ENCODE measurements around the gene RRP1. TPM values are rescaled to one million over a fixed set of nuclear protein-coding genes. Genes with fewer than 3 reads are reported as not detected.
A peak's percentile ranks its signal among the peaks of the same experiment; 100 is the strongest.

Gene RRP1
- total RNA-seq, 1 experiment from 2014 or later: 76.7 TPM

DNA sequence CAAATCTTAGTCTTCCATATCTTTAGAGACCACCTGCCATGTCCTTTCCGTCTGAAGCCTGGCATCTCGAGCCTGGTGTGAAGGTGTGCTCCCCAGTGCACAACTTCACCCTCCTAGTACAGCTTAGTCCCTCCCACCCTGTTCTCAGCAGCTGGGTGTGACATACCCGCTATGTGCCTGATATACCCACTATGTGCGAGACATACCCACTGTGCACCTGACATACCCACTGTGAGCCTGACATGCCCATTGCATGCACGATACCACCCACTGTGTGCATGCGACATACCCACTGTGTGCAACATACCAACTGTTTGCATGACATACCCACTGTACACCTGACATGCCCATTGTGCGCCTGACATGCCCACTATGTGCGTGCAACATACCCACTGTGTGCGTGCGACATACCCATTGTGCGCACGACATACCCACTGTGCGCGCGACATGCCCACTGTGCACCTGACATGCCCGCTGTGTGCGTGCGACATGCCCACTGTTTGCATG, 3.0 kb upstream of the RRP1 start:
- peaks cover 8 to 14% (median 10%) of the 10 kb centered on the region in 3 experiments for H3K36me3 Mint-ChIP-seq (ENCODE audit: insufficient read depth in 1 of 3, low read depth in 3 of 3)
- Histone ChIP-seq H2BK120ac (ENCODE audit: low read depth, low read length, poor library complexity, severe bottlenecking) (no peak overlapping the region), H3K4me1 (ENCODE audit: insufficient read depth, low read length) (no peaks in the 10 kb centered on the region), H3T11ph (ENCODE audit: low read length) (no peak overlapping the region), H2BK20ac (ENCODE audit: low read depth, low read length, poor library complexity, severe bottlenecking) (no peak overlapping the region), H3K4ac (ENCODE audit: low read depth, low read length) (no peak overlapping the region), H2BK5ac (ENCODE audit: insufficient read length, low read length) (no peak overlapping the region), H3K56ac (ENCODE audit: insufficient read length, low read depth, low read length) (peak overlapping the region; percentile 9), H3K23ac (ENCODE audit: insufficient read length, low read depth, low read length) (no peak overlapping the region), H2AFZ (ENCODE audit: low read length) (no peak overlapping the region), H3K27me3 (ENCODE audit: insufficient read depth, low read length) (no peaks in the 10 kb centered on the region), H2BK12ac (ENCODE audit: insufficient read length, low read depth, low read length) (no peak overlapping the region), H4K91ac (ENCODE audit: insufficient read length, low read depth, low read length) (no peak overlapping the region), H3K27ac (ENCODE audit: insufficient read length, low read depth, low read length) (no peak overlapping the region), H3K14ac (ENCODE audit: insufficient read depth, low read length) (no peak overlapping the region), H2AK5ac (ENCODE audit: insufficient read length, low read length) (no peak overlapping the region), H3K4me2 (ENCODE audit: insufficient read depth, insufficient read length, low read length) (no peak overlapping the region), H4K8ac (replicated peaks; ENCODE audit: insufficient read length, low read depth, low read length) (peak overlapping the region; percentile 10), H4K20me1 (ENCODE audit: control insufficient read depth, insufficient read depth, insufficient read length) (no peaks in the 10 kb centered on the region), H3K79me1 (ENCODE audit: insufficient read depth, low read depth, low read length, poor library complexity, severe bottlenecking) (peaks cover 4% of the 10 kb centered on the region), H4K5ac (ENCODE audit: insufficient read length, low read depth, low read length) (peak overlapping the region; percentile 1), H2BK15ac (ENCODE audit: low read depth, low read length) (no peak overlapping the region), H3K79me2 (ENCODE audit: insufficient read depth, low read length) (peaks cover 14% of the 10 kb centered on the region; the same call in 1 of the 2 replicates), H3K9ac (ENCODE audit: extremely low read depth, insufficient read length, low read length) (no peak overlapping the region), H3K18ac (ENCODE audit: insufficient read length, low read depth, low read length) (no peak overlapping the region), H3K9me3 (ENCODE audit: control insufficient read depth, low read depth, low read length) (no peaks in the 10 kb centered on the region), H3K23me2 (ENCODE audit: insufficient read length, low read depth, low read length, poor library complexity, severe bottlenecking) (peaks cover 9% of the 10 kb centered on the region)
- no peak overlapping the region for H3K4me3 Mint-ChIP-seq
- peaks cover 3% of the 10 kb centered on the region in 2 experiments; a peak in 3 of 5 replicates for H3K9me3 Mint-ChIP-seq
- DNase-seq: no peak
- TF ChIP-seq, protein P1, sequence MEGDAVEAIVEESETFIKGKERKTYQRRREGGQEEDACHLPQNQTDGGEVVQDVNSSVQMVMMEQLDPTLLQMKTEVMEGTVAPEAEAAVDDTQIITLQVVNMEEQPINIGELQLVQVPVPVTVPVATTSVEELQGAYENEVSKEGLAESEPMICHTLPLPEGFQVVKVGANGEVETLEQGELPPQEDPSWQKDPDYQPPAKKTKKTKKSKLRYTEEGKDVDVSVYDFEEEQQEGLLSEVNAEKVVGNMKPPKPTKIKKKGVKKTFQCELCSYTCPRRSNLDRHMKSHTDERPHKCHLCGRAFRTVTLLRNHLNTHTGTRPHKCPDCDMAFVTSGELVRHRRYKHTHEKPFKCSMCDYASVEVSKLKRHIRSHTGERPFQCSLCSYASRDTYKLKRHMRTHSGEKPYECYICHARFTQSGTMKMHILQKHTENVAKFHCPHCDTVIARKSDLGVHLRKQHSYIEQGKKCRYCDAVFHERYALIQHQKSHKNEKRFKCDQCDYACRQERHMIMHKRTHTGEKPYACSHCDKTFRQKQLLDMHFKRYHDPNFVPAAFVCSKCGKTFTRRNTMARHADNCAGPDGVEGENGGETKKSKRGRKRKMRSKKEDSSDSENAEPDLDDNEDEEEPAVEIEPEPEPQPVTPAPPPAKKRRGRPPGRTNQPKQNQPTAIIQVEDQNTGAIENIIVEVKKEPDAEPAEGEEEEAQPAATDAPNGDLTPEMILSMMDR (conservative IDR thresholded peaks at IDR 0.05): no peak
- peak overlapping the region in 1 of 3 experiments; percentile 56; a peak in 1 of 7 replicates for H3K27ac Mint-ChIP-seq
- WGBS (ENCODE audit: extremely low coverage, insufficient read length, low lambda C conversion rate): no CpG with 5 or more reads among the region's 18 CpGs
- peaks cover 3 to 11% of the 10 kb centered on the region in 2 experiments for H3K4me1 Mint-ChIP-seq
- H3K27me3 Mint-ChIP-seq (ENCODE audit: low read depth): peaks cover 2% of the 10 kb centered on the region

Data from H9 (cell line).